ENCODE results near the gene F7.
A peak's percentile ranks its signal among the peaks of the same experiment; 100 is the strongest.
"Not testable (repeated sequence)": the region's sequence is repeated elsewhere in the genome, so short reads cannot be mapped to it uniquely, and the experiment has no call there.

F7 gene

DNA sequence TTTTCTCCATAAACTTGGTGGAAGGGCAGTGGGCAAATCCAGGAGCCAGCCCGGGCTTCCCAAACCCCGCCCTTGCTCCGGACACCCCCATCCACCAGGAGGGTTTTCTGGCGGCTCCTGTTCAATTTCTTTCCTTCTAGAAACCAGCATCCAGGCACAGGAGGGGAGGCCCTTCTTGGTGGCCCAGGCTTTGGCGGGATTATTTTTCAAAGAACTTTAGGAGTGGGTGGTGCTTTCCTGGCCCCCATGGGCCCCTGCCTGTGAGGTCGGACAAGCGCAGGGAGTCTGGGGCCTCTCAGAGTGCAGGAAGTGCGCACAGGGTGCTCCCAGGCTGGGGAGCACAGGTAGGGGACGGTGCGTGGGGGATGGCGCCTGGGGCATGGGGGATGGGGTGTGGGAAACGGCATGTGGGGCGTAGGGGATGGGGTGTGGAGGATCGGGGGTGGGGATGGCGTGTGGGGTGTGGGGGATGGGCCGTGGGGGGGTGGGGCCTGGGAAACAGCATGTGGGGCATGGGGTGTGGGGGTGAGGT is 396 bp downstream of the F7 start:
- no peak for DNase-seq

DNA sequence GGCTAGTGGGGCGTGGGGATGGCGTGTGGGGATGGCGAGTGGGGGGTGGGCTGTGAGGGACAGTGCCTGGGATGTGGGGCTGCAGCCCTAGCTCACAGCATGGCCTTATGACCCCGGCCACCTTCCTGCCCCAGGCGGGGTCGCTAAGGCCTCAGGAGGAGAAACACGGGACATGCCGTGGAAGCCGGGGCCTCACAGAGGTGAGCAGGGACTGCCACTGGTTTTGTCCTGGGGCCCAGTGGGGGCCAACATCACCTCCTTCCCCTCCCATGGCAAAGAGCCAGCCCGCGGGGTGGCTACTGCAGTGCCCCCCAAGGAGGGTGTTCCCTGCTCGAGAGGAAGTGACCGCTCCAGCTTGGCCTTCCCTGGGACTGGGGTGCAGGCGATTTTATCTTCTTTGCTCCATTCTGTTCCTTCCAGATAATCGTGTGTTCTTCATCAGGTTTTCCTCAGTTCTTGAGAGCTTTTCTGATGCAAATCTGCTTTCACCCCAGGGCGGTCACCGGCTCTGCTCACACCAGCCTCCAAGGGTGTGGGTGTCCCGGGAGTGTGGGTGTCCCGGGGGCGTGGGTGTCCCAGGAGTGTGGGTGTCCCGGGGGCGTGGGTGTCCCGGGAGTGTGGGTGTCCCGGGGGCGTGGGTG is 1.2 kb downstream of the F7 start:
- DNase-seq: no peak

DNA sequence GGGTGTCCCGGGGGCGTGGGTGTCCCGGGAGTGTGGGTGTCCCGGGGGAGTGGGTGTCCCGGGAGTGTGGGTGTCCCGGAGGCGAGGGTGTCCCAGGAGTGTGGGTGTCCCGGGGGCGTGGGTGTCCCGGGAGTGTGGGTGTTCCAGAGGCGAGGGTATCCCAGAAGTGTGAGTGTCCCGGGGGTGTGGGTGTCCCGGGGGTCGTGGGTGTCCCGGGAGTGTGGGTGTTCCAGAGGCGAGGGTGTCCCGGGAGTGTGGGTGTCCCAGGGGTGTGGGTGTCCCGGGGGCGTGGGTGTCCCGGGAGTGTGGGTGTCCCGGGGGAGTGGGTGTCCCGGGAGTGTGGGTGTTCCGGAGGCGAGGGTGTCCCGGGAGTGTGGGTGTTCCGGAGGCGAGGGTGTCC is 2.9 kb downstream of the F7 start:
- not testable (repeated sequence) for DNase-seq

DNA sequence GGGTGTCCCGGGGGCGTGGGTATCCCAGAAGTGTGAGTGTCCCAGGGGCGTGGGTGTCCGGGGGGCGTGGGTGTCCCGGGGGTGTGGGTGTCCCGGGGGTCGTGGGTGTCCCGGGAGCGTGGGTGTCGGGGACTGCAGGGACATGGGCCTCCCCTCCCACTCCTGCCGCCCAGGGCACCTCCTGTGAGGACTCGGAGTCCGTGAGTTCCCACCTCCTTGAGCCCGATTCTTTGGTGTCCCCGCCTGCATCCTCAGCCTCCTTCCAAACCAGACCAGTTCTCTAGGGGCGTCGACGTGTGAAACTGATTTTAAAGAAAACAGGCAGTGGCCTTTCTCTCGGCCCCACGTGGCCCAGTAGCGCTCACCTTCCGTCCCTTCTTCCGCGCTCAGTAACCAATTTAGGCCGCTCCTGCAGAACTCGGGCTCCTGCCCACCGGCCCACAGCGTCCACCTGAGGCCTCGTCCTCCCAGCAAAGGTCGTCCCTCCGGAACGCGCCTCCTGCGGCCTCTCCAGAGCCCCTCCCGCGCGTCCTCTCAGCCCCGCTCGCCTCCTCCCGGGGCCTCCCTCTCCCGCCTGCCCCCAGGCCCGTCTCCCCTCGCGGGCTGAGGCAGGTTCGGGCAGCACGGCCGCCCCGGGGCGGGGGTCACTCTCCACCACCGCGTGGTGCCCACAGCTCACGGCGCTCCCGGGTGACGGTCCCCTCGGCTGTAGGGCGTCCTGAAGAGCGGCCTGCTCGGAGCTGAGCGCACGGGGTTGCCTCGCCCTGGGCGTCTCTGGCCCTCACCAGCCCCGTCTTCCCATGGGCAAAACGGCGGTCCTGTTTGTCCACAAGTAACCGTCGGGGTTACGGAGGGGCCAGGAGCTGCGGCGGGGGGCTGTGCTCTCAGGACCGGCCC is 3.8 kb downstream of the F7 start:
- DNase-seq: no peak

DNA sequence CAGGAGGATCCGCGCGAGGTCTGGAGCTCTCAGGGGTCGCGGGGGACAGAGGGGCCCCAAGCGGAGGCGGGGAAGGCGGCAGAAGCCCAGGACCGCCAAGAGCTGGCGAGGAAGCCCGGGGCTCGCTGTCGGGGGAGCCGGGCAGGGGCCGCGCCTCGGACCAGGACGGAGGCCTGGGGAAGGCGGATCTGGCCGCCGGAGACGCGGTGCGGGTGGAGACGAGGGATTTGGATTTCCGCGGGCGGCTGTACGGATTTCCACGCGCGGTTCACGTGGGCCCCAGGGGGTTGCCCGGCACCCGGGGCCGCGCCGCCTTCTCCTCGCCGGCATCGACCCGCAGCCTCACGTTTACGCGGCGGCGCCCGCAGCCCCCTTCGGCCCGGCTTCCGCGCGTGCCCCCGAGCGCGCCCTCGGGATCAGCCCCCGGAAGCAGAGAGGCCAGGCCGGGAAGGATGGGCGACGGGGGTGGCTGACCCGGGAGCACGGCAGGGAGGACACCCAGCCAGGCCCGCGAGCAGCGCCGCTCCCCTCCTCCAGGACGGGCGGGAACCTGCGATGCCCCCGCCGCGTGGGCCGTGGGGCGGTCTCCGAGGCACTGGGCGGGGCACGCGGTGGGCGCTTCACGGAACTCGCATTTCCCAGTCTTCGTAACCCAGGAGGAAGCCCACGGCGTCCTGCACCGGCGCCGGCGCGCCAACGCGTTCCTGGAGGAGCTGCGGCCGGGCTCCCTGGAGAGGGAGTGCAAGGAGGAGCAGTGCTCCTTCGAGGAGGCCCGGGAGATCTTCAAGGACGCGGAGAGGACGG is 4.7 kb downstream of the F7 start:
- peak; percentile 20 for DNase-seq

DNA sequence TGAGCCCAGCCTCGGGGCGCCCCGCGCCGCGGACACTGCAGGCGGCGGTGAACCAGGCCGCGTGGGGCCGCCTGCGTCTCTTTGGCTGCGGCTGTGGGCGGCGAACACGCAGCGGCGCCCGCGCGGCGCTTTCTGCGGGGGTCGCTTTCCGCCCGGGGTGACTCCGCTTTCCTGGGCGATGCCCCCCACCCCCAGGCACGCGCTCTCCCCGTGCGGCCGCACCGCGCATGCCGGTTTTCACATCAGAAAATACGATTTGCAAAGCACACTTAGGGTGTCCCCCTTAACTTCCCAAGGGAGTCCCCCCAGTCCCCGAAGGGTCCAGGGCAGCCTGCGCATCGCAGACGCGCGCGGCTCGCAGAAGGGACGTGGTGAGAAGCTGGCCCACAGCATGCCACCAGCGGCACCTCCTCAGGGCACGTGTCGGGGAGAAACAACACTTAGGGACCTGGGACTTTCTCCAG is 5.3 kb downstream of the F7 start:
- DNase-seq: no peak

DNA sequence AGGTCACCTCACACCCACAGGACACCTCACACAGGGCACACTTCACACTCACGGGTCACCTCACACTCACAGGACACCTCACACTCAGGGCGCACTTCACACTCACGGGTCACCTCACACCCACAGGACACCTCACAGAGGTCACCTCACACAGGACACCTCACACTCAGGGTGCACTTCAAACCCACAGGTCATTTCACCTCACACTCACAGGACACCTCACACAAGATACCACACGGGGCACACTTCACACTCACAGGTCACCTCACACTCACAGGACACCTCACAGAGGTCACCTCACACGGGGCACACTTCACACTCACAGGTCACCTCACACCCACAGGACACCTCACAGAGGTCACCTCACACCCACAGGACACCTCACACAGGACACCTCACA is 6.2 kb downstream of the F7 start:
- DNase-seq: not testable (repeated sequence)

DNA sequence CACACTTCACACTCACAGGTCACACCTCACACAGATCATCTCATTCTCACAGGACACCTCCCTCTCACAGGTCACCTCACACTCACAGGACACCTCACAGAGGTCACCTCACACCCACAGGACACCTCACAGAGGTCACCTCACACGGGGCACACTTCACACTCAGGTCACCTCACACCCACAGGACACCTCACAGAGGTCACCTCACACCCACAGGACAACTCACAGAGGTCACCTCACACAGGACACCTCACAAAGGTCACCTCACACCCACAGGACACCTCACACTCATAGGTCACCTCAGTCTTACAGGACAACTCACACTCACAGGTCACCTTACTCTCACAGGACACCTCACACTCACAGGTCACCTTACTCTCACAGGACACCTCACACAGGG is 6.9 kb downstream of the F7 start:
- DNase-seq: not testable (repeated sequence)

DNA sequence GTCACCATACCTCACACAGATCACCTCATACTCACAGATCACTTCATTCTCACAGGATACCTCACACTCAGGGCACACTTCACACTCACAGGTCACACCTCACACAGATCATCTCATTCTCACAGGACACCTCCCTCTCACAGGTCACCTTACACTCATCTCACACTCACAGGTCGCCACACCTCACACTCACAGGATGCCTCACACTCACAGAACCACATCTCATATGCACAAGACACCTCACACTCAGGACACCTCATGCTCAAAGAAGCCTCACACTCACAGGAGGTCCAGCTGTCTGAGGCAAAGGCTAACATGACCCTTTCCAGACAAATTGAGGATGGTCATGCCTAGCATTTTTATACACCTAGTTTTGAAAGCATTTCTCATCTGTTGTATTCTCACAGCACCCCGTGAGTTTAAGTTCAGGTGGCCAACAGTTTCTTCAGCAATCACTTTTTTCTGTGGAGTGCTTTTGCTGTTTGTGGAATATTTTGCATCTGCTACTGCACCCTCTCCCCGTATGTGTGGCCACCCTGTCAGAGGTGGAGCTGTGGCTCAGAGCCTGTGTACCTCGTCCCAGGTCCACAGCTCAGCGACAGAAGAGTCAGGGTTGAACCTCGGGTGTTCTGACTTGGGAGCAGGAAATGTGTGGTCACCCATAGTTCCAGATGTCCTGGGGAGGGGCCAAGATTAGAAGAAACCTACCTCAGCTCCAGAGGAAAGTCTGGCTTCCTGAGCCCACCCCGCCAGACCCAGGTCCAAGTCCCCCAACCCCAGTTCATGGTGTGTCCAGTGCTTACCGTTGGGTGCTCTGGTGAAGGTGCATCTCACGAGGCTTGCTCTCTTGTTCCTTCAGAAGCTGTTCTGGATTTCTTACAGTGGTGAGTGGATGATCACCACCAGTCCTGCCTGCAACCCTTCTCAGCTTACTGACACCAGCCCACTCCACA is 7.6 kb downstream of the F7 start:
- DNase-seq: no peak

DNA sequence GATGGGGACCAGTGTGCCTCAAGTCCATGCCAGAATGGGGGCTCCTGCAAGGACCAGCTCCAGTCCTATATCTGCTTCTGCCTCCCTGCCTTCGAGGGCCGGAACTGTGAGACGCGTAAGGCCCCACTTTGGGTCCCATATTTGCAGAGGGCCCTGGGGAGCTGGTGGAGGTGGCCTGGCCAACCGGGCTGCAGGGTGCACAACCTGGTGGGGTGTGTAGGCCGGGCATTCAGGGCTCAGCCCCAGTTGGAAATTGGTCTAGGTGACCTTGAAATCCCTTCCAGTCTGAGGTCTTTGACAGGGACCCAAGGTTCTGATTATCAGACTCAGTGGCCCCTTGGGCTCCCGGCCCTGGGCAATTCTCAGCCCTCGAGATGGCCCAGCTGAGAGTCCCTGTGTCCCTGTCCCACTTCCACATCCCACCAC is 8.3 kb downstream of the F7 start:
- no peak for DNase-seq

DNA sequence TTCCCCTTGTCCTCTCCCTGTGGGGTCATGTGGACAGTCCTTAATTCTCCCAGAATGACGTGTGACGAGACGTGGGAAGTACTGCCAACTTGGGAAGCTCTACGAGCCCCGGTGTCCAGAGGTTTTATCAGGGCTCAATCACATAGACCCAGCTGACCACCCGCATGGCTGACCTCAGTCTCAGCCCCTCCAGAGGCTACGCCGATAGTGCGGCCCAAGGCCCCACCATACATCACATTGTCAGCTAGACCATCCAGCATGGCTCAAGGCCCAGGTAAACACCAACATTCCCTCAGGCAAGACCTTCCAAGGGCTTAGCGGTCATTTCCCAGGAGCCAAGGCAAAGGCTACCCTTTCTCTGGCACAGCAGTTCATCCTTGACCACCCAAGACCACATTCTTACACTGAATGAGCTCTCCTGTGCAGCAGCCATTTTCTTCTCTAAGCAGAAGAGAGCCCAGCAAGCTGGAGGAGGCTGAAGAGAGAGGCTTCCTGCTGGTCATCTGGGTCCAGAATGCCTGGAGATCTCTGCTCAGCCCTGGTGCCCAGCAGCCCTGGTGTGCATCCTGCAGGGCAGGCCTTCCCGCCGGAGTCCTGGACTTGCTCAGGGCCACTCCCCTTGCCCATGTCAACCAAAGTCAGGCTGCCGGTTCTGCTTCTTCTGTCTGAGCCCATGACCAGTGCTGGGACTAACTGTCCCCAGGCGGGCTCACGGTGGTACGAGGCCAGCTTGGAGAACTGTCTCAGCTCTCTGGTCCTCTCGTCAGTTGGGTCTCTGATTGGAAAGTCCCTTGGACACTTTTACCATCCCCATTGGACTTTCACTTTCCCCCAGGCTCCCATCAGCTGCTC is 9.1 kb downstream of the F7 start:
- DNase-seq: no peak

DNA sequence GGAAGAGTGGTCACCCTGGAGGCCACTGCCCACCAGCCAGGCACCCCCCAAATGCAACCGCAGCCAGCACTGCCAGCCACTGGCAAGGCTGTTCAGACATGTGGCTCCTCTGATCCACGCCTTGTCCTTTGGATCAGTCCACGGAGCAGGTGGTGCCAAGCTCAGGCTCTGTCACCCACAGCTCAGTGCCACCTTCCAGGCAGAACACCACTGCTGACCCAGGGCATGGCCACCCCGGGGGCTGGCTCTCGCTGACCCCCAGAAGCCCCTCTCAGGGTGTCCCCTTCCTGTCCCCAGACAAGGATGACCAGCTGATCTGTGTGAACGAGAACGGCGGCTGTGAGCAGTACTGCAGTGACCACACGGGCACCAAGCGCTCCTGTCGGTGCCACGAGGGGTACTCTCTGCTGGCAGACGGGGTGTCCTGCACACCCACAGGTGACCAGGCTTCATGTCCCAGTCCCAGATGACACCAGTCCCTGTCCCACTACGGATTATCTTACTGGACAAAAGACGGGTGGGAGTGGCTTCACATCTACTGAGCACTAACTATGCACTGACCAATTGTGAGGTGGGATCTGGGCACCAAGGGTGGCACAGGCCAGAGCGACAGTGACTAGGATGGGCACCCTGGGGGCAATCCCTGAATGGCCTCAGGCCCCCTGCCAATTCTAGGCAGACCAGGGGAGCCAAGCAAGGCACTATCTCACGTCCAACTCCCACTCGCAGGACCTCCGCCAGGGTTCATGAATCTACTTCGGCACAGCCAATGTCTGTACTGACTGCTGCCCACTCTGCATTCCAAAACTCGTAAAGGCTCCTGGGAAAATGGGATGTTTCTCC is 10.0 kb downstream of the F7 start:
- no peak for DNase-seq

DNA sequence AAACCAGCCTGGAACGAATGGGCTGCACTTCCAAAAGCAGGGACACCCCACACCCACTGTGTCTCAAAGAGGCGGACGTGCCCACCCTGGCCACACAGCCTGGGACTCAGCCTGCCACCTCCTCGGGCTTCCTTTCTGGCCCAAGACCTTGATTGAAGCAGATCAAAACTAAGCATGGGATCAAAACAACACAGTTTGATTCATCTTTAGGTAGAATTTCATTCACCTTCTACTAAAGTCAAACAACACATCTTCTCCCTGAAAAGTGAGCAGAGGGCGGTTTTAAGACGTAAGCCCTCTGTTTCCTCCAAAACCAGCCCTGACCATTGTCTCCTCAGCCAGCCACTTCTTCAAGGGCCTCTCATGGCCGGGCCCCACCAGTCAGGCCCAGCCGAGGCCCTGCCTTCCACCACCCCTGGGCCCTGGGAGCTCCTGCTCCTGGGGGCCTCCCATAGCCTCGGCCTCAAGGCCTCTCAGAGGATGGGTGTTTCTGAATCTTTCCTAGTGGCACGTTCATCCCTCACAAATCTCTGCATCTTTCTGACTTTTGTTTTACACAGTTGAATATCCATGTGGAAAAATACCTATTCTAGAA is 10.7 kb downstream of the F7 start:
- DNase-seq: no peak

DNA sequence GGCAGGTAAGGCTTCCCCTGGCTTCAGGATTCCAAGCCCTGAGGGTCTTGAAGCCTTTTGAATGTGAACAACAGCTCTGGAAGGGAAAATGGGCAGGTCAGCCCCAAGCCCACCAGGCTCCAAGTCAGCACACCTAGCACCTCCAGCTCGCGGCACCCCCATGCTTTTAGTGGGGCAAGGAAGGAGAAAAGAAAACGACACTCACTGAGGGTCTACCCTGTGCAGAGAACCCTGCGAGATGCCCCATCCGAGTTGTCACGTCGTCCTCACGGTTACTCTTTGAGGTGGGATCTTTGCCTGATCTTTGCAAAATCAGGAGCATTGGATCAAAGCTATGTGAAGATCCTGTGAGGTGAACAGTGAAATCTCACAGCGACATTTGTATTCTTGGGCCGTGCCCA is 11.3 kb downstream of the F7 start:
- DNase-seq: no peak

DNA sequence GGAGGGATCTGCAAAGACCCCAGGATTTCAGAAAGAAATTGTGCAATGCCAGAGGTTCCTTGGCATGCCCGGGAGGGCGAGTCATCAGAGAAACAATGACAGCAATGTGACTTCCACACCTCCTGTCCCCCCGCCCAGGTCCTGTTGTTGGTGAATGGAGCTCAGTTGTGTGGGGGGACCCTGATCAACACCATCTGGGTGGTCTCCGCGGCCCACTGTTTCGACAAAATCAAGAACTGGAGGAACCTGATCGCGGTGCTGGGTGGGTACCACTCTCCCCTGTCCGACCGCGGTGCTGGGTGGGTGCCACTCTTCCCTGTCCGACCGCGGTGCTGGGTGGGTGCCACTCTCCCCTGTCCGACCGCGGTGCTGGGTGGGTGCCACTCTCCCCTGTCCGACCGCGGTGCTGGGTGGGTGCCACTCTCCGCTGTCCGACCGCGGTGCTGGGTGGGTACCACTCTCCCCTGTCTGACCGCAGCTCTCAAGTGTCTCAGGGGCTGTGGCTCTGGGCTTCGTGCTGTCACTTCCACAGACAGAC is 11.8 kb downstream of the F7 start:
- DNase-seq: no peak

DNA sequence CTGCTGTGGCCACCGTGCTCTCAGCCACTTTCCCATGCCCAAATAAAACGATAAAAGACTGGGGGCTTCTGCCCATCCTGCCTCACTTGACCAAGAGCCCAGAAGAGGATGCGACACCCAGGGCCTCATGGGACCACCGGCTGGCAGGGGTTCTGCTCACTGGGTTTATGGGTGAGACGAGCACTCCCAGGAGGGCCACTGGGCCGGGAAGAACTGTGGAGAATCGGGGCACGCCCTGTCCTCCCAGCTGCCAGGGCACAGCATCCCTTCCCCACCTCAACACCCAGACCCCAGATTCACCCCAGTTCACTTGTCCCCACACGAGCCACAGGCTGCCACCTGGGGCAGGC is 12.3 kb downstream of the F7 start:
- DNase-seq: no peak

DNA sequence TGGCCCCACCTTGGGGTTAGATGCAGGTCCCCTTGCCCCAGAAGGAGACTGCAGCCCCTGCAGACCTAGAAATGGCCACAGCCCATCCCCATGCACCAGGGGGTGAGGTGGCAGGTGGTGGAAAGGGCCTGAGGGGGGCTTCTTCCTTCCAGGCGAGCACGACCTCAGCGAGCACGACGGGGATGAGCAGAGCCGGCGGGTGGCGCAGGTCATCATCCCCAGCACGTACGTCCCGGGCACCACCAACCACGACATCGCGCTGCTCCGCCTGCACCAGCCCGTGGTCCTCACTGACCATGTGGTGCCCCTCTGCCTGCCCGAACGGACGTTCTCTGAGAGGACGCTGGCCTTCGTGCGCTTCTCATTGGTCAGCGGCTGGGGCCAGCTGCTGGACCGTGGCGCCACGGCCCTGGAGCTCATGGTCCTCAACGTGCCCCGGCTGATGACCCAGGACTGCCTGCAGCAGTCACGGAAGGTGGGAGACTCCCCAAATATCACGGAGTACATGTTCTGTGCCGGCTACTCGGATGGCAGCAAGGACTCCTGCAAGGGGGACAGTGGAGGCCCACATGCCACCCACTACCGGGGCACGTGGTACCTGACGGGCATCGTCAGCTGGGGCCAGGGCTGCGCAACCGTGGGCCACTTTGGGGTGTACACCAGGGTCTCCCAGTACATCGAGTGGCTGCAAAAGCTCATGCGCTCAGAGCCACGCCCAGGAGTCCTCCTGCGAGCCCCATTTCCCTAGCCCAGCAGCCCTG is 12.8 kb downstream of the F7 start:
- no peak for DNase-seq

DNA sequence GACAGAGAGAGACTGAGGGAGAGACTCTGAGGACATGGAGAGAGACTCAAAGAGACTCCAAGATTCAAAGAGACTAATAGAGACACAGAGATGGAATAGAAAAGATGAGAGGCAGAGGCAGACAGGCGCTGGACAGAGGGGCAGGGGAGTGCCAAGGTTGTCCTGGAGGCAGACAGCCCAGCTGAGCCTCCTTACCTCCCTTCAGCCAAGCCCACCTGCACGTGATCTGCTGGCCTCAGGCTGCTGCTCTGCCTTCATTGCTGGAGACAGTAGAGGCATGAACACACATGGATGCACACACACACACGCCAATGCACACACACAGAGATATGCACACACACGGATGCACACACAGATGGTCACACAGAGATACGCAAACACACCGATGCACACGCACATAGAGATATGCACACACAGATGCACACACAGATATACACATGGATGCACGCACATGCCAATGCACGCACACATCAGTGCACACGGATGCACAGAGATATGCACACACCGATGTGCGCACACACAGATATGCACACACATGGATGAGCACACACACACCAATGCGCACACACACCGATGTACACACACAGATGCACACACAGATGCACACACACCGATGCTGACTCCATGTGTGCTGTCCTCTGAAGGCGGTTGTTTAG is 13.7 kb downstream of the F7 start:
- no peak for DNase-seq

Data from stimulated activated CD4-positive, alpha-beta T cell treated with anti-CD3 and anti-CD28 coated beads, Interleukin-4, amount 100 ng/mL, for 24 hours (primary cell).